HepG2 (cell line): ENCODE measurements around the gene CDK11A. TPM values are rescaled to one million over a fixed set of nuclear protein-coding genes. Genes with fewer than 3 reads are reported as not detected.
A peak's percentile ranks its signal among the peaks of the same experiment; 100 is the strongest.

Experiments used
- EHMT2 ChIP-seq: fragments of 200-600 bp; sonication (generic); IDR thresholded peaks from 2 replicates; pipeline ENCODE4 v1.7.0; 2017; ENCODE audit warnings: antibody characterized with exemption, low read depth, low read length, borderline replicate concordance
- HHEX ChIP-seq: IDR thresholded peaks from 2 replicates; pipeline ENCODE4 v1.6.1; 2016; ENCODE audit warnings: control low read depth
- KMT2A ChIP-seq: sonication (generic); formaldehyde crosslinking; IDR thresholded peaks from 2 replicates; pipeline ENCODE4 v1.4.0; 2020; ENCODE audit warnings: missing genetic modification reagents
- MIER2 ChIP-seq: IDR thresholded peaks from 2 replicates; pipeline ENCODE4 v1.6.1; 2016; ENCODE audit warnings: missing biosample characterization, missing genetic modification reagents
- RAD51 ChIP-seq: fragments of 450-650 bp; IDR thresholded peaks from 2 replicates; pipeline ENCODE4 v1.6.1; 2016; ENCODE audit warnings: borderline replicate concordance
- U2AF2 ChIP-seq: fragments of 200-400 bp; formaldehyde crosslinking; IDR thresholded peaks from 2 replicates; pipeline ENCODE4 v1.6.1; 2017; ENCODE audit warnings: low read depth, mild to moderate bottlenecking, low read length
- WIZ ChIP-seq: sonication (generic); formaldehyde crosslinking; IDR thresholded peaks from 2 replicates; pipeline ENCODE4 v1.5.1; 2020; ENCODE audit warnings: mild to moderate bottlenecking, missing genetic modification reagents
- XBP1 ChIP-seq: sonication (generic); formaldehyde crosslinking; IDR thresholded peaks from 2 replicates; pipeline ENCODE4 v1.5.0; 2020; ENCODE audit warnings: missing genetic modification reagents
- ZBTB20 ChIP-seq: sonication (generic); formaldehyde crosslinking; IDR thresholded peaks from 2 replicates; pipeline ENCODE4 v1.8.1; 2023; ENCODE audit warnings: missing genetic modification reagents, low read depth, mild to moderate bottlenecking, borderline replicate concordance
- ZNF230 ChIP-seq: sonication (generic); formaldehyde crosslinking; IDR thresholded peaks from 2 replicates; pipeline ENCODE4 v1.4.0; 2020; ENCODE audit warnings: mild to moderate bottlenecking, missing genetic modification reagents
- ZNF337 ChIP-seq: sonication (generic); formaldehyde crosslinking; IDR thresholded peaks from 2 replicates; pipeline ENCODE4 v1.5.1; 2020; ENCODE audit warnings: missing genetic modification reagents, low read depth, mild to moderate bottlenecking, borderline replicate concordance
- ZNF746 ChIP-seq: sonication (generic); formaldehyde crosslinking; IDR thresholded peaks from 2 replicates; pipeline ENCODE4 v1.8.0; 2022; ENCODE audit warnings: mild to moderate bottlenecking, missing genetic modification reagents
- ZNF773 ChIP-seq: sonication (generic); formaldehyde crosslinking; IDR thresholded peaks from 2 replicates; pipeline ENCODE4 v1.4.0; 2020; ENCODE audit warnings: missing genetic modification reagents, borderline replicate concordance
- ZNF879 ChIP-seq: sonication (generic); formaldehyde crosslinking; IDR thresholded peaks from 2 replicates; pipeline ENCODE4 v1.8.1; 2023; ENCODE audit warnings: missing genetic modification reagents
- polyA plus RNA-seq, 8 experiments: library from polyadenylated mRNA; depleted of rRNA in 3 of 8; stranded (reverse) in 7 of 8; unstranded in 1 of 8; fragments of >200 nt; fragmentation: Illumina TruSeq in 4 of 8; extraction: Trizol in 4 of 8; gene quantifications; 2 replicates each; pipeline versions ENCODE4 v1.2.1 to v1.2.3, GENCODE V29; 2011 to 2016; ENCODE audit warnings: low read depth in 4 of 8, missing spikeins in 1 of 8, mixed read lengths in 1 of 8; ENCODE audit not compliant: insufficient read depth in 1 of 8
- total RNA-seq, 5 experiments: library from RNA; depleted of rRNA; stranded (reverse); fragments of >200 nt; fragmentation: Illumina TruSeq; extraction: Trizol; gene quantifications; 2 replicates each; pipeline ENCODE4 v1.2.3, GENCODE V29; 2016; ENCODE audit warnings: low read depth in 1 of 5
- TF ChIP-seq, protein P1 (sequence below): sonication (generic); formaldehyde crosslinking; IDR thresholded peaks from 2 replicates; pipeline ENCODE4 v1.5.1; 2020; ENCODE audit warnings: missing genetic modification reagents, mild to moderate bottlenecking, borderline replicate concordance
- TF ChIP-seq, protein P2 (sequence below), 2 experiments: fragments of 450-650 bp in 1 of 2; sonication (generic) in 1 of 2; formaldehyde crosslinking in 1 of 2; IDR thresholded peaks; 2 replicates each; pipeline versions ENCODE4 v1.6.1 to v1.8.0; 2016 to 2022; ENCODE audit warnings: antibody characterized with exemption in 1 of 2, mild to moderate bottlenecking in 1 of 2, missing genetic modification reagents in 1 of 2
- TF ChIP-seq, protein P3 (sequence below): sonication (generic); formaldehyde crosslinking; IDR thresholded peaks from 2 replicates; pipeline ENCODE4 v1.5.0; 2020; ENCODE audit warnings: mild to moderate bottlenecking, missing genetic modification reagents, moderate library complexity

The CDK11A gene
- total and polyA plus RNA-seq, 2 of the 13 experiments (the other 11 are each of a cell fraction or from before 2014, with no cell fraction given) = 11.2 to 17.9 TPM

DNA sequence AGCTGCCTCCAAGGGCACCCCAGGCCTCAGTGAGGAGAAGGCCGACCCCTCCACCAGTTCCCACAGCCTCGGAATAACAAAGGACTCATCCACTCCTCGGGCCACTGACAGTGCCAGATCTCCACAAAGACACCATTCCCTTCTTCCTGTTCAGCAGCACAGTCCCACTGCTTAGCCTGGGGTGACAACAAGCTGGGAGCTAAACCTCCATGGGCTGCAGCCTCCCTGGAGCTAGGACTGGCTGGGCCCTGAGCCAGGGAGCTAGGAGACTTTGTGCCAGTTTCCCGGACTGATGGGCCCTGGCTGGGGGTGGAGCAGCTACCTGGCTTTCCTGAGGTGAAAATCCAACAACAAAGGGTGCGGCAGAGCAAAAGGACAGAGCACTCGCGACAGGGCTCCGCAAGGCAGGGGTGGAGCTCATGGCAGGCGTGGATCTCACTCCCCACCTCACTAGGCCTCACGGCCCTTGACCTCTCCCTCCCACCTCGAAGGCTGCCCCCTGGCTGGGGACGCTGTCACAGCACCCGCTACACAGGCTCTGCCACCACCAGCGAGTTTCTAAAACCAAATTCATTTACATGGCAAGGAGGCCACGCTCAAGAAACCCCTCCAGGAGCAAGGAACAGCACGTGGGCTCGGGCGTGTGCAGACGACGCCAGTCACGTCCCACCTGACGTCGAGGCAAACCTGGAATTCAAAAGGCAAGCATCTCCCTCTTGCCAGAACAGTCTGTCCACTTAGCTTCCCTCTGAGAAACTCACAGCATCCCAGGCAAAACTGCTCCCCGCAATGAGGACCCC, 45.4 kb downstream of the CDK11A start (continued):
- TF ChIP-seq WIZ = no peak
- TF ChIP-seq EHMT2 = no peak
- 0 out of 2 replicates have a peak, but pooled peaks have one; percentile 41 for TF ChIP-seq ZNF746
- TF ChIP-seq, protein P1, sequence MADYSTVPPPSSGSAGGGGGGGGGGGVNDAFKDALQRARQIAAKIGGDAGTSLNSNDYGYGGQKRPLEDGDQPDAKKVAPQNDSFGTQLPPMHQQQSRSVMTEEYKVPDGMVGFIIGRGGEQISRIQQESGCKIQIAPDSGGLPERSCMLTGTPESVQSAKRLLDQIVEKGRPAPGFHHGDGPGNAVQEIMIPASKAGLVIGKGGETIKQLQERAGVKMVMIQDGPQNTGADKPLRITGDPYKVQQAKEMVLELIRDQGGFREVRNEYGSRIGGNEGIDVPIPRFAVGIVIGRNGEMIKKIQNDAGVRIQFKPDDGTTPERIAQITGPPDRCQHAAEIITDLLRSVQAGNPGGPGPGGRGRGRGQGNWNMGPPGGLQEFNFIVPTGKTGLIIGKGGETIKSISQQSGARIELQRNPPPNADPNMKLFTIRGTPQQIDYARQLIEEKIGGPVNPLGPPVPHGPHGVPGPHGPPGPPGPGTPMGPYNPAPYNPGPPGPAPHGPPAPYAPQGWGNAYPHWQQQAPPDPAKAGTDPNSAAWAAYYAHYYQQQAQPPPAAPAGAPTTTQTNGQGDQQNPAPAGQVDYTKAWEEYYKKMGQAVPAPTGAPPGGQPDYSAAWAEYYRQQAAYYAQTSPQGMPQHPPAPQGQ (CRISPR knock-in tag) = no peak
- TF ChIP-seq XBP1 (CRISPR knock-in tag) = no peak
- peak; percentile 72 for TF ChIP-seq KMT2A (CRISPR knock-in tag)
- no peak for TF ChIP-seq HHEX
- TF ChIP-seq ZNF230 (CRISPR knock-in tag) = peak; percentile 90
- no peak for TF ChIP-seq U2AF2
- TF ChIP-seq, protein P2, sequence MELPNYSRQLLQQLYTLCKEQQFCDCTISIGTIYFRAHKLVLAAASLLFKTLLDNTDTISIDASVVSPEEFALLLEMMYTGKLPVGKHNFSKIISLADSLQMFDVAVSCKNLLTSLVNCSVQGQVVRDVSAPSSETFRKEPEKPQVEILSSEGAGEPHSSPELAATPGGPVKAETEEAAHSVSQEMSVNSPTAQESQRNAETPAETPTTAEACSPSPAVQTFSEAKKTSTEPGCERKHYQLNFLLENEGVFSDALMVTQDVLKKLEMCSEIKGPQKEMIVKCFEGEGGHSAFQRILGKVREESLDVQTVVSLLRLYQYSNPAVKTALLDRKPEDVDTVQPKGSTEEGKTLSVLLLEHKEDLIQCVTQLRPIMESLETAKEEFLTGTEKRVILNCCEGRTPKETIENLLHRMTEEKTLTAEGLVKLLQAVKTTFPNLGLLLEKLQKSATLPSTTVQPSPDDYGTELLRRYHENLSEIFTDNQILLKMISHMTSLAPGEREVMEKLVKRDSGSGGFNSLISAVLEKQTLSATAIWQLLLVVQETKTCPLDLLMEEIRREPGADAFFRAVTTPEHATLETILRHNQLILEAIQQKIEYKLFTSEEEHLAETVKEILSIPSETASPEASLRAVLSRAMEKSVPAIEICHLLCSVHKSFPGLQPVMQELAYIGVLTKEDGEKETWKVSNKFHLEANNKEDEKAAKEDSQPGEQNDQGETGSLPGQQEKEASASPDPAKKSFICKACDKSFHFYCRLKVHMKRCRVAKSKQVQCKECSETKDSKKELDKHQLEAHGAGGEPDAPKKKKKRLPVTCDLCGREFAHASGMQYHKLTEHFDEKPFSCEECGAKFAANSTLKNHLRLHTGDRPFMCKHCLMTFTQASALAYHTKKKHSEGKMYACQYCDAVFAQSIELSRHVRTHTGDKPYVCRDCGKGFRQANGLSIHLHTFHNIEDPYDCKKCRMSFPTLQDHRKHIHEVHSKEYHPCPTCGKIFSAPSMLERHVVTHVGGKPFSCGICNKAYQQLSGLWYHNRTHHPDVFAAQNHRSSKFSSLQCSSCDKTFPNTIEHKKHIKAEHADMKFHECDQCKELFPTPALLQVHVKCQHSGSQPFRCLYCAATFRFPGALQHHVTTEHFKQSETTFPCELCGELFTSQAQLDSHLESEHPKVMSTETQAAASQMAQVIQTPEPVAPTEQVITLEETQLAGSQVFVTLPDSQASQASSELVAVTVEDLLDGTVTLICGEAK (IDR thresholded peaks at IDR 0.05) = no peak
- TF ChIP-seq, protein P2 (CRISPR knock-in tag; IDR thresholded peaks at IDR 0.05) = peak; percentile 56; the same call in 1 of the 2 replicates
- peak; percentile 35; the same call in 1 of the 2 replicates for TF ChIP-seq MIER2
- TF ChIP-seq ZNF879 (CRISPR knock-in tag) = no peak
- TF ChIP-seq, protein P3, sequence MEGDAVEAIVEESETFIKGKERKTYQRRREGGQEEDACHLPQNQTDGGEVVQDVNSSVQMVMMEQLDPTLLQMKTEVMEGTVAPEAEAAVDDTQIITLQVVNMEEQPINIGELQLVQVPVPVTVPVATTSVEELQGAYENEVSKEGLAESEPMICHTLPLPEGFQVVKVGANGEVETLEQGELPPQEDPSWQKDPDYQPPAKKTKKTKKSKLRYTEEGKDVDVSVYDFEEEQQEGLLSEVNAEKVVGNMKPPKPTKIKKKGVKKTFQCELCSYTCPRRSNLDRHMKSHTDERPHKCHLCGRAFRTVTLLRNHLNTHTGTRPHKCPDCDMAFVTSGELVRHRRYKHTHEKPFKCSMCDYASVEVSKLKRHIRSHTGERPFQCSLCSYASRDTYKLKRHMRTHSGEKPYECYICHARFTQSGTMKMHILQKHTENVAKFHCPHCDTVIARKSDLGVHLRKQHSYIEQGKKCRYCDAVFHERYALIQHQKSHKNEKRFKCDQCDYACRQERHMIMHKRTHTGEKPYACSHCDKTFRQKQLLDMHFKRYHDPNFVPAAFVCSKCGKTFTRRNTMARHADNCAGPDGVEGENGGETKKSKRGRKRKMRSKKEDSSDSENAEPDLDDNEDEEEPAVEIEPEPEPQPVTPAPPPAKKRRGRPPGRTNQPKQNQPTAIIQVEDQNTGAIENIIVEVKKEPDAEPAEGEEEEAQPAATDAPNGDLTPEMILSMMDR (CRISPR knock-in tag) = peak; percentile 90
- no peak for TF ChIP-seq ZNF773 (CRISPR knock-in tag)
- TF ChIP-seq ZBTB20 (CRISPR knock-in tag) = no peak
- no peak for TF ChIP-seq RAD51
- TF ChIP-seq ZNF337 = 0 out of 2 replicates have a peak, but pooled peaks have one; percentile 77
